Activated naive CD8-positive, alpha-beta T cell treated with anti-CD3 and anti-CD28 coated beads for 36 hours (primary cell): ENCODE data around the gene RALA. TPM values are rescaled to one million over a fixed set of nuclear protein-coding genes. Genes with fewer than 3 reads are reported as not detected.

Experiments
- DNase-seq: peaks from one replicate; pipeline ENCODE4 v3.0.0; 2021
- H3K27ac Mint-ChIP-seq: one replicate; pipeline ENCODE4 v1.8.0; 2022; ENCODE audit warnings: mild to moderate bottlenecking, moderate library complexity, mixed read lengths
- H3K27me3 Mint-ChIP-seq: one replicate; pipeline ENCODE4 v1.8.0; 2022; ENCODE audit warnings: mild to moderate bottlenecking, mixed read lengths
- H3K36me3 Mint-ChIP-seq: one replicate; pipeline ENCODE4 v1.8.0; 2021; ENCODE audit warnings: mild to moderate bottlenecking, mixed read lengths
- H3K4me1 Mint-ChIP-seq: one replicate; pipeline ENCODE4 v1.8.0; 2021; ENCODE audit warnings: mixed read lengths
- H3K4me3 Mint-ChIP-seq: one replicate; pipeline ENCODE4 v1.8.0; 2022; ENCODE audit warnings: mild to moderate bottlenecking, moderate library complexity, mixed read lengths
- H3K9me3 Mint-ChIP-seq: one replicate; pipeline ENCODE4 v1.8.0; 2022; ENCODE audit warnings: mixed read lengths
- total RNA-seq, 2 experiments: library from RNA; stranded (reverse); gene quantifications; one replicate each; pipeline ENCODE4 v1.2.3, GENCODE V29; 2021

The RALA gene
- total RNA-seq, 2 experiments from 2014 or later: 38.0 to 40.6 TPM

GRCh38 chr7:39702133-39702532 is 78.8 kb downstream of the RALA start:
- no peak overlapping the region for H3K27ac Mint-ChIP-seq
- H3K4me1 Mint-ChIP-seq: peaks cover 4% of the 10 kb centered on the region
- H3K9me3 Mint-ChIP-seq: no peaks in the 10 kb centered on the region
- H3K27me3 Mint-ChIP-seq: no peaks in the 10 kb centered on the region
- H3K4me3 Mint-ChIP-seq: no peak overlapping the region
- peaks cover 9% of the 10 kb centered on the region for H3K36me3 Mint-ChIP-seq
- DNase-seq: no peak

GRCh38 chr7:39703144-39703543 is 79.8 kb downstream of the RALA start:
- Mint-ChIP-seq H3K4me1 (peaks cover 4% of the 10 kb centered on the region), H3K9me3 (no peaks in the 10 kb centered on the region), H3K27ac (peak overlapping the region; percentile 12), H3K4me3 (no peak overlapping the region), H3K27me3 (no peaks in the 10 kb centered on the region), H3K36me3 (peaks cover 7% of the 10 kb centered on the region)
- DNase-seq: no peak

- H3K4me1 Mint-ChIP-seq: no peaks in the 10 kb centered on the region
- peaks cover 6% of the 10 kb centered on the region for H3K9me3 Mint-ChIP-seq
- H3K36me3 Mint-ChIP-seq: no peaks in the 10 kb centered on the region
- no peak overlapping the region for H3K4me3 Mint-ChIP-seq
- no peak for DNase-seq
- H3K27ac Mint-ChIP-seq: no peak overlapping the region
- H3K27me3 Mint-ChIP-seq: no peaks in the 10 kb centered on the region
Observed at GRCh38 chr7:39709029-39709428, 85.7 kb downstream of the RALA start.

- Mint-ChIP-seq H3K4me1 (no peaks in the 10 kb centered on the region), H3K9me3 (peaks cover 10% of the 10 kb centered on the region), H3K27me3 (no peaks in the 10 kb centered on the region), H3K27ac (no peak overlapping the region), H3K36me3 (no peaks in the 10 kb centered on the region), H3K4me3 (no peak overlapping the region)
- DNase-seq: no peak
Observed at GRCh38 chr7:39709768-39710311, 86.5 kb downstream of the RALA start.

- no peak for DNase-seq
- peaks cover 13% of the 10 kb centered on the region for H3K9me3 Mint-ChIP-seq
Observed at GRCh38 chr7:39712751-39713150, 89.4 kb downstream of the RALA start.

GRCh38 chr7:39714447-39715091 is 91.2 kb downstream of the RALA start:
- Mint-ChIP-seq H3K9me3 (peaks cover 13% of the 10 kb centered on the region), H3K27ac (no peak overlapping the region), H3K27me3 (no peaks in the 10 kb centered on the region), H3K4me1 (no peaks in the 10 kb centered on the region), H3K36me3 (no peaks in the 10 kb centered on the region), H3K4me3 (no peak overlapping the region)
- no peak for DNase-seq

More at GRCh38 chr7:39712751-39713150, 89.4 kb downstream of the RALA start:
- H3K4me3 Mint-ChIP-seq: no peak overlapping the region
- no peaks in the 10 kb centered on the region for H3K4me1 Mint-ChIP-seq
- no peak overlapping the region for H3K27ac Mint-ChIP-seq
- H3K27me3 Mint-ChIP-seq: no peaks in the 10 kb centered on the region
- no peaks in the 10 kb centered on the region for H3K36me3 Mint-ChIP-seq

- no peak for DNase-seq
- Mint-ChIP-seq H3K4me1 (peaks cover 7% of the 10 kb centered on the region), H3K4me3 (no peak overlapping the region), H3K27ac (no peak overlapping the region), H3K36me3 (no peaks in the 10 kb centered on the region), H3K9me3 (peaks cover 2% of the 10 kb centered on the region), H3K27me3 (no peaks in the 10 kb centered on the region)
Observed at GRCh38 chr7:39720586-39720985, 97.2 kb downstream of the RALA start.

GRCh38 chr7:39721345-39721744 is 98.0 kb downstream of the RALA start:
- Mint-ChIP-seq H3K4me1 (peaks cover 7% of the 10 kb centered on the region), H3K36me3 (no peaks in the 10 kb centered on the region), H3K9me3 (no peaks in the 10 kb centered on the region), H3K27me3 (no peaks in the 10 kb centered on the region), H3K4me3 (no peak overlapping the region), H3K27ac (no peak overlapping the region)
- DNase-seq: no peak

GRCh38 chr7:39721919-39722597 is 98.7 kb downstream of the RALA start:
- Mint-ChIP-seq H3K27me3 (no peaks in the 10 kb centered on the region), H3K4me1 (peaks cover 7% of the 10 kb centered on the region), H3K27ac (no peak overlapping the region), H3K4me3 (no peak overlapping the region), H3K36me3 (no peaks in the 10 kb centered on the region), H3K9me3 (no peaks in the 10 kb centered on the region)
- DNase-seq: no peak

GRCh38 chr7:39727231-39728012 is 104.0 kb downstream of the RALA start:
- Mint-ChIP-seq H3K4me3 (no peak overlapping the region), H3K27me3 (no peaks in the 10 kb centered on the region), H3K9me3 (no peaks in the 10 kb centered on the region), H3K36me3 (no peaks in the 10 kb centered on the region), H3K27ac (no peak overlapping the region), H3K4me1 (no peaks in the 10 kb centered on the region)
- no peak for DNase-seq

- H3K9me3 Mint-ChIP-seq: no peaks in the 10 kb centered on the region
- peaks cover 3% of the 10 kb centered on the region for H3K27me3 Mint-ChIP-seq
- peaks cover 22% of the 10 kb centered on the region for H3K36me3 Mint-ChIP-seq
- peak overlapping the region; percentile 83 for H3K4me3 Mint-ChIP-seq
- H3K27ac Mint-ChIP-seq: peak overlapping the region; percentile 77
- H3K4me1 Mint-ChIP-seq: peaks cover 34% of the 10 kb centered on the region
- peak; percentile 99 for DNase-seq
Observed at GRCh38 chr7:39732837-39733804, 109.7 kb downstream of the RALA start.

GRCh38 chr7:39733881-39734632 is 110.7 kb downstream of the RALA start:
- H3K9me3 Mint-ChIP-seq: no peaks in the 10 kb centered on the region
- H3K27me3 Mint-ChIP-seq: peaks cover 3% of the 10 kb centered on the region
- peaks cover 36% of the 10 kb centered on the region for H3K4me1 Mint-ChIP-seq
- peak overlapping the region; percentile 77 for H3K27ac Mint-ChIP-seq
- peak overlapping the region; percentile 83 for H3K4me3 Mint-ChIP-seq
- H3K36me3 Mint-ChIP-seq: peaks cover 24% of the 10 kb centered on the region
- DNase-seq: peak; percentile 15

GRCh38 chr7:39734633-39735004 is 111.2 kb downstream of the RALA start:
- Mint-ChIP-seq H3K27me3 (peaks cover 3% of the 10 kb centered on the region), H3K4me3 (peak overlapping the region; percentile 80), H3K9me3 (no peaks in the 10 kb centered on the region), H3K27ac (peak overlapping the region; percentile 80), H3K36me3 (peaks cover 24% of the 10 kb centered on the region), H3K4me1 (peaks cover 36% of the 10 kb centered on the region)
- no peak for DNase-seq

- H3K4me3 Mint-ChIP-seq: peak overlapping the region; percentile 50
- H3K27ac Mint-ChIP-seq: peak overlapping the region; percentile 60
- no peaks in the 10 kb centered on the region for H3K9me3 Mint-ChIP-seq
- H3K36me3 Mint-ChIP-seq: peaks cover 27% of the 10 kb centered on the region
- peaks cover 3% of the 10 kb centered on the region for H3K27me3 Mint-ChIP-seq
- peaks cover 38% of the 10 kb centered on the region for H3K4me1 Mint-ChIP-seq
- DNase-seq: peak; percentile 35
Observed at GRCh38 chr7:39735903-39736302, 112.5 kb downstream of the RALA start.
